Transverse colon (tissue), 4 donors: ENCODE measurements around the gene GBA2. TPM values are rescaled to one million over a fixed set of nuclear protein-coding genes. Genes with fewer than 3 reads are reported as not detected.

ENCODE experiments used
- DNase-seq: peaks from one replicate; pipeline ENCODE4 v3.0.0-alpha.2; 2019
- H3K27ac ChIP-seq, 4 donors: fragments of 200-600 bp; sonication (generic); 2 replicates each; pipeline ENCODE4 v1.5.1; 2016 to 2018; ENCODE audit warnings: inconsistent platforms in 4 of 4
- H3K27me3 ChIP-seq: fragments of 200-600 bp; sonication (generic); 2 replicates; pipeline ENCODE4 v1.5.1; 2017; ENCODE audit warnings: inconsistent platforms
- H3K36me3 ChIP-seq, 4 donors: fragments of 200-600 bp; sonication (generic); 2 replicates each; pipeline ENCODE4 v1.5.1; 2017 to 2019; ENCODE audit warnings: inconsistent platforms in 4 of 4
- H3K4me1 ChIP-seq, 4 donors: fragments of 200-600 bp; sonication (generic); 2 replicates each; pipeline ENCODE4 v1.5.1; 2017 to 2020; ENCODE audit warnings: inconsistent platforms in 4 of 4
- H3K4me3 ChIP-seq, 4 donors: fragments of 200-600 bp; sonication (generic); 1 replicate in 1 of 4; 2 replicates in 3 of 4; pipeline versions ENCODE4 v1.5.1 to v1.6.1; 2017 to 2019; ENCODE audit warnings: inconsistent platforms in 4 of 4
- H3K9me3 ChIP-seq, 2 donors: fragments of 200-600 bp; sonication (generic); 2 replicates each; pipeline ENCODE4 v1.5.1; 2017 to 2019; ENCODE audit warnings: inconsistent platforms in 2 of 2
- CTCF ChIP-seq, 5 experiments: fragments of 200-600 bp in 3 of 5; fragments of 450-650 bp in 2 of 5; sonication (generic) in 3 of 5; IDR thresholded peaks; 1 replicate in 2 of 5; 2 replicates in 3 of 5; pipeline ENCODE4 v1.5.1; 2016 to 2017; ENCODE audit warnings: antibody characterized with exemption in 5 of 5, inconsistent platforms in 3 of 5, mild to moderate bottlenecking in 2 of 5, moderate library complexity in 1 of 5
- EP300 ChIP-seq: sonication (generic); formaldehyde crosslinking; IDR thresholded peaks from one replicate; pipeline ENCODE4 v1.6.1; 2017; ENCODE audit warnings: antibody characterized with exemption, low read depth
- POLR2A ChIP-seq: fragments of 450-650 bp; IDR thresholded peaks from one replicate; pipeline ENCODE4 v1.6.1; 2016; ENCODE audit warnings: antibody characterized with exemption, mild to moderate bottlenecking, moderate library complexity
- POLR2AphosphoS5 ChIP-seq, 3 donors: sonication (generic); formaldehyde crosslinking; IDR thresholded peaks; one replicate each; pipeline ENCODE4 v1.6.1; 2016; ENCODE audit warnings: antibody characterized with exemption in 3 of 3
- WGBS, 2 donors: methylation state at CpG; one replicate each; pipeline ENCODE4 v1.1.5; 2018; ENCODE audit warnings: low coverage in 1 of 2; 5-methylcytosine and 5-hydroxymethylcytosine counted together
- in situ Hi-C, 4 donors: fragments of 200-750 bp; cut with MboI; loops; one replicate each; pipeline versions ENCODE4 v1.15.0 to v1.15.1; 2017; ENCODE audit warnings: low sequenced_read_pairs in 3 of 4, low pct_ligation_motif_present in 1 of 4, low pct_unique_long_range_greater_than_20kb in 1 of 4
- intact Hi-C: fragments of 100-400 bp; cut with DNase I; formaldehyde crosslinking; loops from one replicate; pipeline ENCODE4 v1.15.1; 2023; ENCODE audit warnings: low total_unique reads
- total RNA-seq, 4 donors: library from RNA; depleted of rRNA; stranded (reverse); fragments of >200 nt; gene quantifications; one replicate each; pipeline ENCODE4 v1.1.0, GENCODE V29; 2016

GBA2 gene
- total RNA-seq, 4 donors from 2014 or later, result 217 to 709 (median 255) TPM

- intact Hi-C loops, result no loop called here
- Histone ChIP-seq H3K4me1 (peaks cover 6 to 23% (median 16%) of the 10 kb centered on the region in 4 donors), H3K36me3 (peaks cover 0 to 74% (median 28%) of the 10 kb centered on the region in 4 donors), H3K4me3 (no peak overlapping the region), H3K27me3 (no peaks in the 10 kb centered on the region), H3K27ac (no peak overlapping the region), H3K9me3 (no peaks in the 10 kb centered on the region)
- in situ Hi-C loops, result loop anchor here in 1 of 4 donors (10.0 kb wide), 1 partner anchor 87 kb away; the partner anchor contains the start of genes CCDC107, RMRP and SIT1
- WGBS, 2 donors, result 83 to 88% methylated on average over 1 to 7 of the region's 7 CpGs
- DNase-seq, result no peak
- no peak for TF ChIP-seq POLR2AphosphoS5 (IDR thresholded peaks at IDR 0.05)
- TF ChIP-seq EP300, result no peak
- TF ChIP-seq POLR2A, result no peak
- no peak for TF ChIP-seq CTCF (IDR thresholded peaks at IDR 0.05)
Observed at GRCh38 chr9:35741740-35742139, 7.3 kb downstream of the GBA2 start.

GRCh38 chr9:35740243-35740642 lies 8.8 kb downstream of the GBA2 start:
- TF ChIP-seq CTCF (IDR thresholded peaks at IDR 0.05) (no peak), EP300 (no peak), POLR2A (no peak), POLR2AphosphoS5 (IDR thresholded peaks at IDR 0.05) (no peak)
- WGBS, 2 donors, result 98% methylated on average over 6 of the region's 6 CpGs; no CpG with 5 or more reads in 1 of the 2 donors
- no peak overlapping the region for H3K27ac ChIP-seq
- no peaks in the 10 kb centered on the region for H3K9me3 ChIP-seq
- in situ Hi-C loops (loop anchor here in 1 of 4 donors (10.0 kb wide), 1 partner anchor 85 kb away; the partner anchor contains the start of genes CCDC107, RMRP and SIT1), intact Hi-C loops (no loop called here)
- H3K27me3 ChIP-seq, result no peaks in the 10 kb centered on the region
- no peak for DNase-seq
- H3K4me1 ChIP-seq, result peaks cover 0 to 13% (median 2%) of the 10 kb centered on the region in 4 donors
- H3K4me3 ChIP-seq, result no peak overlapping the region
- peaks cover 0 to 86% (median 35%) of the 10 kb centered on the region in 4 donors for H3K36me3 ChIP-seq

- intact Hi-C loops (no loop called here), in situ Hi-C loops (loop anchor here in 1 of 4 donors (10.0 kb wide), 1 partner anchor 76 kb away; the partner anchor contains the start of genes HINT2 and SPAG8)
- Histone ChIP-seq H3K36me3 (peaks cover 0 to 84% (median 38%) of the 10 kb centered on the region in 4 donors), H3K4me3 (no peak overlapping the region), H3K27me3 (no peaks in the 10 kb centered on the region), H3K27ac (no peak overlapping the region), H3K4me1 (peaks cover 2 to 18% (median 7%) of the 10 kb centered on the region in 4 donors), H3K9me3 (no peaks in the 10 kb centered on the region)
- TF ChIP-seq EP300 (no peak), POLR2AphosphoS5 (IDR thresholded peaks at IDR 0.05) (no peak), POLR2A (no peak), CTCF (IDR thresholded peaks at IDR 0.05) (no peak)
- WGBS, 2 donors, result 81 to 87% methylated on average over 3 to 7 of the region's 7 CpGs
- DNase-seq, result no peak
Observed at GRCh38 chr9:35738924-35739323, 10.1 kb downstream of the GBA2 start.

- no peak overlapping the region for H3K27ac ChIP-seq
- no peaks in the 10 kb centered on the region for H3K9me3 ChIP-seq
- H3K4me1 ChIP-seq, result peaks cover 10 to 26% (median 14%) of the 10 kb centered on the region in 4 donors
- no peaks in the 10 kb centered on the region for H3K27me3 ChIP-seq
- WGBS, 2 donors, result 81% methylated on average over 4 of the region's 4 CpGs; no CpG with 5 or more reads in 1 of the 2 donors
- intact Hi-C loops (no loop called here), in situ Hi-C loops (loop anchor here in 1 of 4 donors (10.0 kb wide), 1 partner anchor 77 kb away; the partner anchor contains the start of genes HINT2 and SPAG8)
- H3K36me3 ChIP-seq, result peaks cover 0 to 76% (median 34%) of the 10 kb centered on the region in 4 donors
- TF ChIP-seq EP300 (no peak), POLR2A (no peak), CTCF (IDR thresholded peaks at IDR 0.05) (no peak), POLR2AphosphoS5 (IDR thresholded peaks at IDR 0.05) (no peak)
- H3K4me3 ChIP-seq, result no peak overlapping the region
- no peak for DNase-seq
Observed at GRCh38 chr9:35738186-35738585, 10.8 kb downstream of the GBA2 start.
